Natural killer cell (primary cell): ENCODE measurements around the gene SH3GL1. TPM values are rescaled to one million over a fixed set of nuclear protein-coding genes. Genes with fewer than 3 reads are reported as not detected.
"Not testable (repeated sequence)": the region's sequence is repeated elsewhere in the genome, so short reads cannot be mapped to it uniquely, and the experiment has no call there.

Experiments used
- ATAC-seq, 3 donors: fragments of 150-1000 bp in 2 of 3; fragments of 200-7000 bp in 1 of 3; cut with Tn5 transposase; 1 replicate in 1 of 3; 2 replicates in 2 of 3; pipeline ENCODE4 v1.10.0; 2021; ENCODE audit warnings: mild to moderate bottlenecking in 2 of 3, moderate library complexity in 2 of 3
- DNase-seq, 2 donors: peaks; one replicate each; pipeline versions ENCODE4 v3.0.0 to v3.0.0-alpha.2; 2013 to 2021; ENCODE audit warnings: mixed read lengths in 1 of 2
- H3K27ac ChIP-seq: one replicate; pipeline ENCODE4 v1.5.1; 2013; ENCODE audit warnings: mild to moderate bottlenecking, low read length
- H3K27me3 ChIP-seq: one replicate; pipeline ENCODE4 v1.6.1; 2013; ENCODE audit warnings: low read length; ENCODE audit not compliant: control insufficient read depth, insufficient read depth
- H3K36me3 ChIP-seq: one replicate; pipeline ENCODE4 v1.6.1; 2013; ENCODE audit warnings: low read length; ENCODE audit not compliant: control insufficient read depth, insufficient read depth
- H3K4me1 ChIP-seq: one replicate; pipeline ENCODE4 v1.6.1; 2013; ENCODE audit warnings: low read length; ENCODE audit not compliant: control insufficient read depth, insufficient read depth
- H3K4me3 ChIP-seq: one replicate; pipeline ENCODE4 v1.5.1; 2013; ENCODE audit warnings: low read length
- H3K9me3 ChIP-seq: one replicate; pipeline ENCODE4 v1.6.1; 2013; ENCODE audit warnings: low read length; ENCODE audit not compliant: control insufficient read depth, insufficient read depth
- H3K27ac Mint-ChIP-seq, 2 donors: one replicate each; pipeline ENCODE4 v1.8.0; 2022; ENCODE audit warnings: mild to moderate bottlenecking in 2 of 2, mixed read lengths in 2 of 2, moderate library complexity in 1 of 2
- H3K27me3 Mint-ChIP-seq, 2 donors: one replicate each; pipeline ENCODE4 v1.8.0; 2022; ENCODE audit warnings: low read depth in 2 of 2, mixed read lengths in 2 of 2
- H3K36me3 Mint-ChIP-seq: one replicate; pipeline ENCODE4 v1.8.0; 2022; ENCODE audit warnings: mixed read lengths
- H3K4me1 Mint-ChIP-seq, 2 donors: one replicate each; pipeline ENCODE4 v1.8.0; 2022; ENCODE audit warnings: mixed read lengths in 2 of 2
- H3K4me3 Mint-ChIP-seq: one replicate; pipeline ENCODE4 v1.8.0; 2022; ENCODE audit warnings: mild to moderate bottlenecking, moderate library complexity, mixed read lengths
- H3K9me3 Mint-ChIP-seq, 2 donors: one replicate each; pipeline ENCODE4 v1.8.0; 2022; ENCODE audit warnings: mixed read lengths in 2 of 2
- WGBS: methylation state at CpG from one replicate; pipeline ENCODE4 v1.1.7; 2013; ENCODE audit warnings: missing lambda C conversion rate; ENCODE audit not compliant: insufficient coverage; 5-methylcytosine and 5-hydroxymethylcytosine counted together
- intact Hi-C: fragments of 100-400 bp; cut with micrococcal nuclease; formaldehyde crosslinking; loops from one replicate; pipeline ENCODE4 v1.14.2; 2022
- total RNA-seq, 4 donors: library from RNA; stranded (reverse); fragments of 120-200 nt in 1 of 4; gene quantifications; one replicate each; pipeline versions ENCODE4 v1.2.3 to v1.2.4, GENCODE V29; 2013 to 2022
- TF ChIP-seq, protein P1 (sequence below): fragments of 200-600 bp; IDR thresholded peaks from one replicate; pipeline ENCODE4 v1.8.0; 2022; ENCODE audit warnings: antibody characterized with exemption

Gene SH3GL1
- total RNA-seq, 3 donors from 2014 or later (not counting 1 experiment from before 2014, with no cell fraction given), result 43.9 to 55.7 (median 49.2) TPM

DNA sequence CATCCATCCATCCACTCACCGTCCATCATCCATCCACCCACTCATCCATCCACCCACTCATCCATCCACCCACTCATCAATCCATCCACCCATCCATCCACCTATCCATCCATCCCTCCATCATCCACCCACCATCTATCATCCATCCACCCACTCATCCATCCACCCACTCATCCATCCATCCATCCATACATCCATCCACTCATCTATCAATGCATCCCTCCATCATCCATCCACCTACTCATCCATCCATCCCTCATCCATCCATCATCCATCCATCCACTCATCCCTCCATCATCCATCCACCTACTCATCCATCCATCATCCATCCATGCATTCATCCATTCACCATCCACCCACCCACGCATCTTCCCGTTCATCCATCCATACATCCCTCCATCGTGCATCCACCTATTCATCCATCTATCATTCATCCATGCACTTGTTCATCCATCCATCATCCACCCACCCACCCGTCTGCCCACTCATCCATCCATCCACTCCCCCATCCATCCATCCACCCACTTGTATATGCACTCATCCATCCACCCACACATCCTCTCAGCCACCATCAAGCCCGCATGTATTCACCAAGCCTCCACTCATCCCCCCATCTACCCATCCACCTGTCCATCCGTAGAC lies 65.3 kb downstream of the SH3GL1 start:
- Mint-ChIP-seq H3K4me3 (no peak overlapping the region), H3K9me3 (peaks cover 0 to 11% of the 10 kb centered on the region in 2 donors), H3K27ac (no peak overlapping the region), H3K27me3 (no peaks in the 10 kb centered on the region), H3K36me3 (no peaks in the 10 kb centered on the region), H3K4me1 (peaks cover 12 to 25% of the 10 kb centered on the region in 2 donors)
- Histone ChIP-seq H3K36me3 (no peaks in the 10 kb centered on the region), H3K4me1 (peaks cover 15% of the 10 kb centered on the region), H3K27me3 (no peaks in the 10 kb centered on the region), H3K4me3 (no peak overlapping the region), H3K27ac (no peak overlapping the region), H3K9me3 (no peaks in the 10 kb centered on the region)
- TF ChIP-seq, protein P1, sequence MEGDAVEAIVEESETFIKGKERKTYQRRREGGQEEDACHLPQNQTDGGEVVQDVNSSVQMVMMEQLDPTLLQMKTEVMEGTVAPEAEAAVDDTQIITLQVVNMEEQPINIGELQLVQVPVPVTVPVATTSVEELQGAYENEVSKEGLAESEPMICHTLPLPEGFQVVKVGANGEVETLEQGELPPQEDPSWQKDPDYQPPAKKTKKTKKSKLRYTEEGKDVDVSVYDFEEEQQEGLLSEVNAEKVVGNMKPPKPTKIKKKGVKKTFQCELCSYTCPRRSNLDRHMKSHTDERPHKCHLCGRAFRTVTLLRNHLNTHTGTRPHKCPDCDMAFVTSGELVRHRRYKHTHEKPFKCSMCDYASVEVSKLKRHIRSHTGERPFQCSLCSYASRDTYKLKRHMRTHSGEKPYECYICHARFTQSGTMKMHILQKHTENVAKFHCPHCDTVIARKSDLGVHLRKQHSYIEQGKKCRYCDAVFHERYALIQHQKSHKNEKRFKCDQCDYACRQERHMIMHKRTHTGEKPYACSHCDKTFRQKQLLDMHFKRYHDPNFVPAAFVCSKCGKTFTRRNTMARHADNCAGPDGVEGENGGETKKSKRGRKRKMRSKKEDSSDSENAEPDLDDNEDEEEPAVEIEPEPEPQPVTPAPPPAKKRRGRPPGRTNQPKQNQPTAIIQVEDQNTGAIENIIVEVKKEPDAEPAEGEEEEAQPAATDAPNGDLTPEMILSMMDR, result no peak
- intact Hi-C loops, result no loop called here
- 96% methylated on average over 7 of the region's 7 CpGs for WGBS
- DNase-seq, result no peak
- no peak for ATAC-seq

DNA sequence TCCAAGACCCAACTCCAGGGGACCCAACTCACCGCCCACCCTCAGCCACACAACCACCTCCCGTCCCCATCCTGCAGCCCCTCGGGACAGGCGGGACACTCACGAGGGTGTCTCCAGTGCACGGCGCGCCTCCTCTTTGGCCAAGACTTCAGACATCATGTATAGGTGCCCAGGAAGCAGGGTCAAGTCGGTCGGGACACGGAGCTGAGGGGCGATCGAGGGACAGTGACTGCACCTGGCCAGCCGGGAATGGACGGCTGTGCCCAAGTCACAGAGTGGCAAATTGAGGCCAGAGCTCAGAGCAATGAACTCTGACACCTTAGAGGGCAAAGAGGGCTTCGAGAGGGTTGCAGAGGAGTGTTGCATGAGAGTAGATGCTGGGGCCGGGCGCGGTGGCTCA lies 70.5 kb downstream of the SH3GL1 start:
- TF ChIP-seq, protein P1, result no peak
- Histone ChIP-seq H3K27me3 (no peaks in the 10 kb centered on the region), H3K9me3 (no peaks in the 10 kb centered on the region), H3K27ac (no peak overlapping the region), H3K36me3 (no peaks in the 10 kb centered on the region), H3K4me1 (peaks cover 30% of the 10 kb centered on the region), H3K4me3 (no peak overlapping the region)
- no peak for DNase-seq
- Mint-ChIP-seq H3K4me3 (no peak overlapping the region), H3K9me3 (peaks cover 0 to 5% of the 10 kb centered on the region in 2 donors), H3K4me1 (peaks cover 16 to 33% of the 10 kb centered on the region in 2 donors), H3K27ac (peak overlapping the region in 1 of 2 donors; percentile 92), H3K36me3 (no peaks in the 10 kb centered on the region), H3K27me3 (no peaks in the 10 kb centered on the region)
- intact Hi-C loops, result no loop called here
- WGBS, result 98% methylated on average over 19 of the region's 19 CpGs
- no peak for ATAC-seq

DNA sequence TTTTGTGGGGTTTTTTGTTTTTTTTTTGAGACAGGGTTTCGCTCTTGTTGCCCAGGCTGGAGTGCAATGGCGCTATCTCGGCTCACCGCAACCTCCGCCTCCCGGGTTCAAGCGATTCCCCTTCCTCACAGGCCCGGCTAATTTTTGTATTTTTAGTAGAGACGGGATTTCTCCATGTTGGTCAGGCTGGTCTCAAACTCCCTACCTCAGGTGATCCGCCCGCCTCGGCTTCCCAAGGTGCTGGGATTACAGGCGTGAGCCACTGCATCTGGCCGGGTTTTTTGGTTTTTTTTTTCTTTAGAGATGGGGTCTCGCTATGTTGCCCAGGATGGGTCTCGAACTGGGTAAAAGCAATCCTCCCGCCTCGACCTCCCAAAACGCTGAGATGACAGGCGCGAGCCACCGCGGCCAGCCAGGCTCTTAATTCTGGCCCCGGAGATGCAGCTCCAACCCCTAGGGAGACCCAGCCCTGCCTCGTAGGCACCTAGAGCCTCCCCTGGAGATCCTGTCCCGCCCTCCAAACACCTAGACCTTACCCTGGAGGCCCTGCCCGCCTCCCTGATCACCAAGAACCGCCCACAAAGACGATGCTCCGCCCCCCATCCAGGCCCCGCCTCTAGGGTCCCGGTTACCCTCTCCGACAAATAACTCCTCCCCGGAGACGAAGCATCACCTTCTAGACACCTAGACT lies 71.2 kb downstream of the SH3GL1 start:
- intact Hi-C loops, result loop anchor here (1.0 kb wide), 2 partner anchors 13 to 82 kb away; partner anchors contain the start of gene YJU2
- DNase-seq, result peak in 1 of 2 donors; percentile 33
- H3K27me3 ChIP-seq, H3K27me3 Mint-ChIP-seq, H3K36me3 ChIP-seq, H3K9me3 Mint-ChIP-seq, ATAC-seq, H3K9me3 ChIP-seq, H3K36me3 Mint-ChIP-seq: not testable (repeated sequence)
- Histone ChIP-seq H3K4me1 (peaks cover 30% of the 10 kb centered on the region), H3K4me3 (peak overlapping the region; percentile 60), H3K27ac (peak overlapping the region; percentile 39)
- 46% methylated on average over 34 of the region's 35 CpGs for whole genome bisulfite sequencing
- Mint-ChIP-seq H3K4me1 (peaks cover 16 to 33% of the 10 kb centered on the region in 2 donors), H3K27ac (peak overlapping the region; percentile 73 to 92), H3K4me3 (peak overlapping the region; percentile 90)

DNA sequence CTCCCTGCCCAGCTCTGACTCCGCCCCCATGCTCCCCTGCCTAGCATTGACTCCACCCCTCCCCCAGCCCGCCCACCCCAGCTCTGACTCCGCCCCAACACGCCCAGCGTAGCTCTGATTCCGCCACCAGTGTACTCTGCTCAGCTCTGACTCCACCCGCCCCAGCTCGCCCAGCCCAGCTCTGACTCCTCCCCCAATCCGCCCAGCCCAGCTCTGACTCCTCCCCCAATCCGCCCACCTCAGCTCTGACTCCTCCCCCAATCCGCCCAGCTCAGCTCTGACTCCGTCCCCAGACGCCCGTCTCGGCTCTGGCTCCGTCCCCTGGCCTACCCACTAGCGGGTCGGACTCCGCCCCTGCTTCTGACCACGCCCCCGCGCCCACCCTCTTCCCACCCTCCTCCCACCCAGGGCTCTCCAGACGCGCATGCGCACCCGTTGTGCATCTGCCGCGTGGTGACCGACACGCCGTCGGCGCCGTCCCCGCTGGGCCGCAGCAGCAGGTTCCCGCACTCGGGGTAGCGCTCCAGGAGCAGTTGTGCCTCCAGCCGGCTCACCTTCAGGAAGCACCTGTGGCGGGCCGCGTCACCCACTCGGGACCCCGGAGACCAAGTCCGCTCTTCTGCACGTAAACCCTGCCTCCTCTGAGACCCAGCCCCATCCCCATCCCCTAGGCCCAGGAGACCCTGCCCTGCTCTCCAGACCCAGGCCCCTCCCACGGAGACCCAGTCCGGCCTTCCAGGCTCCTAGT lies 71.9 kb downstream of the SH3GL1 start:
- H3K4me3 Mint-ChIP-seq, result peak overlapping the region; percentile 90
- peak overlapping the region; percentile 73 to 92 for H3K27ac Mint-ChIP-seq
- Histone ChIP-seq H3K4me1 (peaks cover 30% of the 10 kb centered on the region), H3K27me3 (no peaks in the 10 kb centered on the region), H3K9me3 (no peaks in the 10 kb centered on the region), H3K4me3 (peak overlapping the region; percentile 60), H3K36me3 (no peaks in the 10 kb centered on the region), H3K27ac (peak overlapping the region; percentile 39)
- ATAC-seq, result peak; percentile 85 to 96 (median 86)
- H3K36me3 Mint-ChIP-seq, result no peaks in the 10 kb centered on the region
- peaks cover 16 to 33% of the 10 kb centered on the region in 2 donors for H3K4me1 Mint-ChIP-seq
- DNase-seq, result peak; percentile 92 to 96
- intact Hi-C loops, result loop anchor here (1.0 kb wide), 2 partner anchors 14 to 81 kb away; partner anchors contain the start of gene YJU2
- TF ChIP-seq, protein P1, result no peak
- H3K27me3 Mint-ChIP-seq, result no peaks in the 10 kb centered on the region
- under 1% methylated on average over 47 of the region's 49 CpGs for WGBS
- H3K9me3 Mint-ChIP-seq, result no peaks in the 10 kb centered on the region
